Head of caudate nucleus (tissue), 42 donors: ENCODE measurements around the gene SUSD4.
"Not testable (repeated sequence)": the region's sequence is repeated elsewhere in the genome, so short reads cannot be mapped to it uniquely, and the experiment has no call there.

Experiments used
- DNase-seq, 42 donors: peaks; one replicate each; pipeline versions ENCODE4 v3.0.0 to v3.0.0-alpha.2; 2020 to 2021; ENCODE audit warnings: mixed read lengths in 7 of 42
- intact Hi-C: fragments of 100-400 bp; cut with DNase I; formaldehyde crosslinking; loops from one replicate; pipeline ENCODE4 v1.15.0; 2022

SUSD4 gene

GRCh38 chr1:223264983-223265908 is 98.7 kb downstream of the SUSD4 start:
- no peak for DNase-seq
- intact Hi-C loops, result no loop called here

- no peak for DNase-seq
- intact Hi-C loops, result no loop called here
These were observed 99.4 kb downstream of the SUSD4 start for GRCh38 chr1:223264529-223264928.

- intact Hi-C loops, result no loop called here
- DNase-seq, result no peak
These were observed 102.1 kb downstream of the SUSD4 start for GRCh38 chr1:223261914-223262313.

- intact Hi-C loops, result no loop called here
- DNase-seq, result no peak
These were observed 103.3 kb downstream of the SUSD4 start for GRCh38 chr1:223260712-223261111.

GRCh38 chr1:223259462-223259861 is 104.5 kb downstream of the SUSD4 start:
- DNase-seq, result peak in 2 of 42 donors; percentile 13 to 30
- intact Hi-C loops, result no loop called here

- no peak for DNase-seq
- intact Hi-C loops, result no loop called here
These were observed 105.2 kb downstream of the SUSD4 start for GRCh38 chr1:223258751-223259198.

- intact Hi-C loops, result no loop called here
- DNase-seq, result no peak
These were observed 106.0 kb downstream of the SUSD4 start for GRCh38 chr1:223257856-223258550.

- intact Hi-C loops, result no loop called here
These were observed 107.9 kb downstream of the SUSD4 start for GRCh38 chr1:223256034-223256433.

GRCh38 chr1:223253916-223254315 is 110.1 kb downstream of the SUSD4 start:
- intact Hi-C loops, result no loop called here
- no peak for DNase-seq

More at GRCh38 chr1:223256034-223256433, 107.9 kb downstream of the SUSD4 start:
- no peak for DNase-seq

- intact Hi-C loops, DNase-seq: not testable (repeated sequence)
These were observed 112.6 kb downstream of the SUSD4 start for GRCh38 chr1:223251387-223251786.

GRCh38 chr1:223250632-223251015 is 113.4 kb downstream of the SUSD4 start:
- intact Hi-C loops, result no loop called here
- no peak for DNase-seq

GRCh38 chr1:223249854-223250631 is 113.9 kb downstream of the SUSD4 start:
- intact Hi-C loops, result no loop called here
- no peak for DNase-seq

- peak in 1 of 42 donors; percentile 18 for DNase-seq
- intact Hi-C loops, result no loop called here
These were observed 115.2 kb downstream of the SUSD4 start for GRCh38 chr1:223248770-223249140.

GRCh38 chr1:223248001-223248769 is 115.8 kb downstream of the SUSD4 start:
- DNase-seq, result peak in 1 of 42 donors; percentile 13
- intact Hi-C loops, result no loop called here

GRCh38 chr1:223246476-223247112 is 117.4 kb downstream of the SUSD4 start:
- DNase-seq, result peak in 1 of 42 donors; percentile 14
- intact Hi-C loops, result no loop called here

- peak in 2 of 42 donors; percentile 3 to 15 for DNase-seq
- intact Hi-C loops, result no loop called here
These were observed 118.0 kb downstream of the SUSD4 start for GRCh38 chr1:223245983-223246382.

- peak in 1 of 42 donors; percentile 1 for DNase-seq
- intact Hi-C loops, result no loop called here
These were observed 118.6 kb downstream of the SUSD4 start for GRCh38 chr1:223245411-223245810.
